B cell (primary cell): ENCODE data around the gene HIRA. TPM values are rescaled to one million over a fixed set of nuclear protein-coding genes. Genes with fewer than 3 reads are reported as not detected.

Source experiments
- ATAC-seq: fragments of 200-7000 bp; cut with Tn5 transposase; one replicate; pipeline ENCODE4 v1.10.0; 2021; ENCODE audit warnings: low read depth, mild to moderate bottlenecking, moderate number of reproducible peaks, moderate library complexity
- CTCF ChIA-PET: fragments of 350-600 bp; sonication (Branson Sonifier 250); formaldehyde crosslinking; loops from one replicate; lab custom pipeline; 2021; ENCODE audit warnings: antibody characterized with exemption, inconsistent platforms; lab: Charles Lee
- POLR2A ChIA-PET: fragments of 350-600 bp; sonication (Branson Sonifier 250); formaldehyde crosslinking; loops from one replicate; lab custom pipeline; 2021; ENCODE audit warnings: antibody characterized with exemption; lab: Charles Lee
- DNase-seq: peaks from one replicate; pipeline ENCODE4 v3.0.0; 2013
- H2AFZ ChIP-seq: 2 replicates; pipeline ENCODE4 v1.6.1; 2012; ENCODE audit warnings: mild to moderate bottlenecking, low read depth, low read length; ENCODE audit not compliant: insufficient read depth, poor library complexity, severe bottlenecking
- H3K27ac ChIP-seq, 2 donors: 1 replicate in 1 of 2; 2 replicates in 1 of 2; pipeline ENCODE4 v1.5.1; 2012 to 2013; ENCODE audit warnings: low read length in 2 of 2, mild to moderate bottlenecking in 2 of 2, moderate library complexity in 1 of 2
- H3K27me3 ChIP-seq, 4 experiments: fragments of 200-600 bp in 1 of 4; sonication (generic) in 1 of 4; replicated peaks in 1 of 4; 1 replicate in 2 of 4; 2 replicates in 2 of 4; pipeline versions ENCODE4 v1.6.1 to v1.7.0; 2013 to 2016; ENCODE audit warnings: low read length in 3 of 4, mild to moderate bottlenecking in 2 of 4, mixed read lengths in 1 of 4, moderate library complexity in 1 of 4; ENCODE audit not compliant: insufficient read depth in 4 of 4, control insufficient read depth in 3 of 4; ENCODE audit errors: control extremely low read depth in 1 of 4
- H3K36me3 ChIP-seq, 2 experiments: replicated peaks in 1 of 2; 1 replicate in 1 of 2; 2 replicates in 1 of 2; pipeline versions ENCODE4 v1.6.1 to v1.7.1; 2013; ENCODE audit warnings: low read length in 1 of 2; ENCODE audit not compliant: insufficient read depth in 2 of 2, control insufficient read depth in 1 of 2; ENCODE audit errors: control extremely low read depth in 1 of 2, extremely low read depth in 1 of 2
- H3K4me1 ChIP-seq, 2 donors: fragments of 200-600 bp in 1 of 2; sonication (generic) in 1 of 2; 1 replicate in 1 of 2; 2 replicates in 1 of 2; pipeline versions ENCODE4 v1.5.1 to v1.6.1; 2013 to 2017; ENCODE audit warnings: low read length in 2 of 2; ENCODE audit not compliant: control insufficient read depth in 2 of 2, insufficient read depth in 2 of 2
- H3K4me2 ChIP-seq: replicated peaks from 2 replicates; pipeline ENCODE3; 2012; ENCODE audit warnings: mild to moderate bottlenecking, low read depth, low read length; ENCODE audit not compliant: poor library complexity, severe bottlenecking
- H3K4me3 ChIP-seq, 5 experiments: fragments of 200-600 bp in 1 of 5; sonication (generic) in 1 of 5; 1 replicate in 3 of 5; 2 replicates in 2 of 5; pipeline versions ENCODE4 v1.5.1 to v1.7.0; 2011 to 2016; ENCODE audit warnings: low read length in 4 of 5, mild to moderate bottlenecking in 4 of 5, low read depth in 2 of 5, control low read depth in 1 of 5, moderate library complexity in 1 of 5; ENCODE audit not compliant: insufficient read depth in 1 of 5; ENCODE audit errors: control extremely low read depth in 1 of 5, extremely low read depth in 1 of 5
- H3K79me2 ChIP-seq: fragments of 200-600 bp; sonication (generic); one replicate; pipeline ENCODE4 v1.6.0; 2016; ENCODE audit warnings: low read length; ENCODE audit not compliant: control insufficient read depth, insufficient read depth
- H3K9ac ChIP-seq: fragments of 200-600 bp; sonication (generic); 2 replicates; pipeline ENCODE4 v1.6.1; 2017; ENCODE audit warnings: mild to moderate bottlenecking, low read length, moderate library complexity
- H3K9me3 ChIP-seq, 3 donors: one replicate each; pipeline versions ENCODE4 v1.6.1 to v1.7.1; 2013; ENCODE audit warnings: low read length in 2 of 3; ENCODE audit not compliant: control insufficient read depth in 2 of 3, insufficient read depth in 1 of 3; ENCODE audit errors: control extremely low read depth in 1 of 3
- H4K20me1 ChIP-seq: 2 replicates; pipeline ENCODE4 v1.6.0; 2012; ENCODE audit warnings: mild to moderate bottlenecking, low read length; ENCODE audit not compliant: insufficient read depth, control insufficient read depth, poor library complexity, severe bottlenecking
- H3K27ac Mint-ChIP-seq: one replicate; pipeline ENCODE4 v1.8.0; 2021; ENCODE audit warnings: mixed read lengths
- H3K27me3 Mint-ChIP-seq: one replicate; pipeline ENCODE4 v1.8.0; 2021; ENCODE audit warnings: mixed read lengths
- H3K4me1 Mint-ChIP-seq: one replicate; pipeline ENCODE4 v1.8.0; 2021; ENCODE audit warnings: mixed read lengths
- H3K4me3 Mint-ChIP-seq: one replicate; pipeline ENCODE4 v1.8.0; 2021; ENCODE audit warnings: mixed read lengths
- H3K9me3 Mint-ChIP-seq: one replicate; pipeline ENCODE4 v1.8.0; 2022; ENCODE audit warnings: mixed read lengths; ENCODE audit not compliant: insufficient read depth
- EZH2 ChIP-seq: IDR thresholded peaks from 2 replicates; pipeline ENCODE4 v1.6.1; 2012; ENCODE audit warnings: borderline replicate concordance, low read depth, mild to moderate bottlenecking, moderate library complexity, low read length; ENCODE audit not compliant: insufficient read depth, poor library complexity, severe bottlenecking
- WGBS: methylation state at CpG from one replicate; pipeline ENCODE4 v1.1.5; 2013; ENCODE audit warnings: missing lambda C conversion rate; ENCODE audit not compliant: insufficient coverage; 5-methylcytosine and 5-hydroxymethylcytosine counted together
- intact Hi-C: fragments of 100-400 bp; cut with micrococcal nuclease; formaldehyde crosslinking; loops from one replicate; pipeline ENCODE4 v1.10.0; 2022
- polyA plus RNA-seq: library from polyadenylated mRNA; depleted of rRNA; stranded (reverse); fragments of >200 nt; gene quantifications from 2 replicates; pipeline ENCODE4 v1.2.3, GENCODE V29; 2012
- total RNA-seq, 2 donors: library from RNA; stranded (reverse); fragments of 120-200 nt in 1 of 2; gene quantifications; 1 replicate in 1 of 2; 2 replicates in 1 of 2; pipeline versions ENCODE4 v1.2.3 to v1.2.4, GENCODE V29; 2013 to 2022
- TF ChIP-seq, protein P1 (sequence below): fragments of 200-600 bp; IDR thresholded peaks from one replicate; pipeline ENCODE4 v1.8.0; 2022; ENCODE audit warnings: antibody characterized with exemption, mild to moderate bottlenecking

Gene HIRA
- total and polyA plus RNA-seq, 2 donors (not counting 1 experiment from before 2014, with no cell fraction given): 28.3 to 34.5 TPM

DNA sequence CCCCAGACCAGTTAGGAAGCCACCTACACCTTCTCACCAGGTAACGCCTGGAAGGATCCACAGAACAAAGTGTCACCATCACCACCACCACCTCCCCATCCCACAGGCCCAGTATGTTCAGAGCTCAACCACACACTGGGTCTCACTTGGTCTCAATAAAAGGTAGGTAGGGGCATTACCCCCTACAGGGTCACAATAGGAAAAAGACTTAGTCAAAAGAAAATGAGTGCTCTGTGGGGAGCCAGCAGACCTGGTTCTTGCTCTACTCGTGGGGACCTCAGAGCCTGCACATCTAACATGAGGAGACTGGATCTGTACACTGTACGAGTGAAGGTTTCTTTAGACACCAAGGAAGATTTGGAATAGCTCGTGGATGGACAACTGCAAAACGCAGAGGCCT is 49.3 kb downstream of the HIRA start:
- no peaks in the 10 kb centered on the region for H3K9me3 ChIP-seq

DNA sequence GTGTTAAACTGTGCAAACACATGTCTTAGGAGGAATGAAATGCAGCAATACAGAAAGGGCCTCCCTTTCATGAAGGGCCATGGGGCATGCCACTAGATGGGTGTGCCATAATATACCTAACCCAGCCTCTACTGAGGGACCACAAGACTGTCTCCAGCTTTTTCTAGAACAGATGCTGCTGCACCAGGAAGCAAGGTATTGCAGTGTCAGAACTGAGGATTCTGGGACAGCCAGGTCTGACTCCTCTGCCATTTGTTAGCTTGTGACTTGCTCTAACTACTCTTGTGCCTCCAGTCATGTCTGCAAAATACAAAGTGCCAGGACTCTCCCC is 53.2 kb downstream of the HIRA start:
- no peak for ATAC-seq
- Histone ChIP-seq H3K4me1 (no peaks in the 10 kb centered on the region), H3K79me2 (no peaks in the 10 kb centered on the region), H3K36me3 (peaks cover 6 to 64% of the 10 kb centered on the region in 2 experiments), H3K9ac (no peak overlapping the region), H3K27me3 (no peaks in the 10 kb centered on the region), H3K9me3 (no peaks in the 10 kb centered on the region), H3K4me3 (no peak overlapping the region), H2AFZ (no peak overlapping the region), H3K4me2 (no peak overlapping the region), H4K20me1 (no peaks in the 10 kb centered on the region), H3K27ac (no peak overlapping the region)
- TF ChIP-seq EZH2: no peak
- TF ChIP-seq, protein P1, sequence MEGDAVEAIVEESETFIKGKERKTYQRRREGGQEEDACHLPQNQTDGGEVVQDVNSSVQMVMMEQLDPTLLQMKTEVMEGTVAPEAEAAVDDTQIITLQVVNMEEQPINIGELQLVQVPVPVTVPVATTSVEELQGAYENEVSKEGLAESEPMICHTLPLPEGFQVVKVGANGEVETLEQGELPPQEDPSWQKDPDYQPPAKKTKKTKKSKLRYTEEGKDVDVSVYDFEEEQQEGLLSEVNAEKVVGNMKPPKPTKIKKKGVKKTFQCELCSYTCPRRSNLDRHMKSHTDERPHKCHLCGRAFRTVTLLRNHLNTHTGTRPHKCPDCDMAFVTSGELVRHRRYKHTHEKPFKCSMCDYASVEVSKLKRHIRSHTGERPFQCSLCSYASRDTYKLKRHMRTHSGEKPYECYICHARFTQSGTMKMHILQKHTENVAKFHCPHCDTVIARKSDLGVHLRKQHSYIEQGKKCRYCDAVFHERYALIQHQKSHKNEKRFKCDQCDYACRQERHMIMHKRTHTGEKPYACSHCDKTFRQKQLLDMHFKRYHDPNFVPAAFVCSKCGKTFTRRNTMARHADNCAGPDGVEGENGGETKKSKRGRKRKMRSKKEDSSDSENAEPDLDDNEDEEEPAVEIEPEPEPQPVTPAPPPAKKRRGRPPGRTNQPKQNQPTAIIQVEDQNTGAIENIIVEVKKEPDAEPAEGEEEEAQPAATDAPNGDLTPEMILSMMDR: no peak
- ChIA-PET POLR2A (no interaction called here), CTCF (no interaction called here)
- Mint-ChIP-seq H3K9me3 (no peaks in the 10 kb centered on the region), H3K4me1 (no peaks in the 10 kb centered on the region), H3K27me3 (no peaks in the 10 kb centered on the region), H3K4me3 (no peak overlapping the region), H3K27ac (no peak overlapping the region)
- DNase-seq: no peak
- intact Hi-C loops: no loop called here

More for the DNA sequence above, 49.3 kb downstream of the HIRA start:
- Histone ChIP-seq H3K27me3 (no peaks in the 10 kb centered on the region), H3K79me2 (no peaks in the 10 kb centered on the region), H2AFZ (no peak overlapping the region), H3K4me2 (no peak overlapping the region), H3K36me3 (peaks cover 5 to 65% of the 10 kb centered on the region in 2 experiments), H3K4me1 (no peaks in the 10 kb centered on the region), H3K9ac (no peak overlapping the region), H3K27ac (no peak overlapping the region), H3K4me3 (no peak overlapping the region), H4K20me1 (no peaks in the 10 kb centered on the region)
- 94% methylated on average over 5 of the region's 5 CpGs for WGBS
- CTCF ChIA-PET: interaction anchor here (1.1 kb wide), 1 partner anchor 17 kb away, joined by 3 read pairs; no protein-coding TSS in a partner anchor
- H3K27me3 Mint-ChIP-seq: no peaks in the 10 kb centered on the region
- no peak overlapping the region for H3K4me3 Mint-ChIP-seq
- POLR2A ChIA-PET: no interaction called here
- intact Hi-C loops: no loop called here
- TF ChIP-seq EZH2: no peak
- TF ChIP-seq, protein P1: no peak
- ATAC-seq: no peak
- H3K27ac Mint-ChIP-seq: no peak overlapping the region
- H3K4me1 Mint-ChIP-seq: no peaks in the 10 kb centered on the region
- H3K9me3 Mint-ChIP-seq: no peaks in the 10 kb centered on the region
- DNase-seq: no peak
